Mesodermal cell (in vitro differentiated cells): ENCODE results near the gene DDX4. TPM values are rescaled to one million over a fixed set of nuclear protein-coding genes. Genes with fewer than 3 reads are reported as not detected.
"Not testable (repeated sequence)": the region's sequence is repeated elsewhere in the genome, so short reads cannot be mapped to it uniquely, and the experiment has no call there.

Experiments
- H3K27ac ChIP-seq: 2 replicates; pipeline ENCODE4 v1.7.0; 2013; ENCODE audit warnings: mild to moderate bottlenecking, low read depth, low read length, moderate library complexity; ENCODE audit not compliant: severe bottlenecking
- H3K36me3 ChIP-seq: 2 replicates; pipeline ENCODE4 v1.7.1; 2013; ENCODE audit warnings: mild to moderate bottlenecking, low read length, moderate library complexity; ENCODE audit not compliant: control insufficient read depth, insufficient read depth
- H3K4me1 ChIP-seq: one replicate; pipeline ENCODE4 v1.7.1; 2013; ENCODE audit warnings: mild to moderate bottlenecking, low read length; ENCODE audit not compliant: insufficient read depth, control insufficient read depth, poor library complexity, severe bottlenecking
- H3K4me3 ChIP-seq: 2 replicates; pipeline ENCODE4 v1.7.0; 2013; ENCODE audit warnings: low read length, control low read depth, mild to moderate bottlenecking; ENCODE audit not compliant: insufficient read depth, poor library complexity, severe bottlenecking; ENCODE audit errors: extremely low read depth
- H3K9me3 ChIP-seq: 2 replicates; pipeline ENCODE4 v1.7.1; 2013; ENCODE audit warnings: mild to moderate bottlenecking, low read length, moderate library complexity; ENCODE audit not compliant: control insufficient read depth
- WGBS, 2 experiments: methylation state at CpG; one replicate each; pipeline ENCODE4 v1.1.5; 2013; ENCODE audit warnings: missing lambda C conversion rate in 2 of 2; ENCODE audit not compliant: insufficient coverage in 2 of 2; 5-methylcytosine and 5-hydroxymethylcytosine counted together
- polyA plus RNA-seq, 2 experiments: library from polyadenylated mRNA; stranded (reverse); fragments of 50-300 nt; gene quantifications; one replicate each; pipeline ENCODE4 v1.2.3, GENCODE V29; 2013

Gene DDX4
- not detected for polyA plus RNA-seq (2013, experiment 1 of 2)
- not detected for polyA plus RNA-seq (2013, experiment 2 of 2)

DNA sequence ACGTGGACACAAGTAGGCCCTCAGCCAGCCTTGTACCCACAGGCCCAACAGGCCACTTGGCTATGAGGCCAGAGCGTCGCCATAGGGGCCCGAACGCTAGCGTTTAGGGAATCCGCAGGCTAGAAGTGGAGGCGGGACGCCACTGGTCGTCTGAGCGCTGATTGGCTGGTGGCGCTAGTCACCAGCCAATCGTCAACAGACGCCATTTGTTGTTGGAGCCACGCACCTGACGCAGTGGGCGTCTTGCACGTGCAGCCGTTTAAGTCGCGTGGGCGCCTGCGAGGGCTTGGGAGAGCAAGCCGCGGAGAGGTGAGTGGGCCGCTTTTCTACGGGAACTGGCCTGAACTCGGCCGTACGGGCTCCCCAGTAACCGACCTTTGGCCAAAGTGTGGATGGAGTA lies at the start of gene DDX4:
Gene DDX4, plus strand, starts transcription at position 269 of the 400 bp plus-strand sequence. CDS start 903 bp downstream, outside the sequence.
- H3K4me3 ChIP-seq: no peak within 1 kb of the TSS
- H3K36me3 ChIP-seq: no peaks in the 10 kb centered on the region
- no peaks in the 10 kb centered on the region for H3K9me3 ChIP-seq
- WGBS, 2 experiments: 92 to 95% methylated on average over 30 to 31 of the region's 31 CpGs
- no peak within 1 kb of the TSS for H3K27ac ChIP-seq
- H3K4me1 ChIP-seq: no peaks in the 10 kb centered on the region

DNA sequence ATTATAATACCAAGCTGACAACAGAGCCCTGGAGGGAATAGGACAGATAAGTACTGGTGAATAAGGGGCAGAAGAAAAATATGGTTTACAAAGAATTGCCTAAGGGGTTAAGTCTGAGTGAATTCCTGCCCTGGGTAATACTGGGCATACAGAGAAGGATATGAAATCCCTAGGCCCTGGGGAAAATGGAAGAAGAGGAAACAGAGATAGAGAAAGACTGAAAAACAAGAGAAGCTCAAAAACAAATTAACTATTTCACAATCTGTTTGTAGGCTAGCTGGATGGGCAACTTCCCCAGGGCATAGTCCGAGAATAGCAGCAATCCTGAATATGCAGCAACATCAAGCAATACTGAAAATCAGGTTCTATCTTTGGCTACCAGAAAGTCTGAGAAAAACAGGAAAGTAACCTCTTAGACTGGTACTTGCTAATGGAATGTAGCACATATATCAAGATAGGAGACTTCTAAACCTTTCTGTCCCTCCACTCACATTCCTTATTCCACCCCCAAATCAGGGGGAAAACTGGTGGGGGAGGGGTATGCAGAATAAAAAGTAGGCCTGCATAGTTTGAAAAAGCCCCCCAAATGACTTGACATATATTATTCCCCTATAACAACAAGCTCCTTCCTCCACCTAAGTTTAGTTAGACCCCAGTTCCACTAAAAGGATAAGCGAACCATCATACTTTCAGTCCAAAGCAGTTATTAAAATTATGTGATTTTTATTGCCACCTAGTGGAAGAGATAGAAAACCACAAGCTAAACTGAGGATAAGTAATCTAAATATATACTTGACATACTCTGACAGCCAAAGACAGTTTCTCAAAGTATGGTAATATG lies 46.4 kb upstream of the DDX4 start:
- Histone ChIP-seq H3K9me3 (no peaks in the 10 kb centered on the region), H3K4me1 (peaks cover 4% of the 10 kb centered on the region), H3K36me3 (no peaks in the 10 kb centered on the region), H3K27ac (no peak overlapping the region), H3K4me3 (no peak overlapping the region)
- WGBS, 2 experiments: no CpG with 5 or more reads among the region's 2 CpGs

DNA sequence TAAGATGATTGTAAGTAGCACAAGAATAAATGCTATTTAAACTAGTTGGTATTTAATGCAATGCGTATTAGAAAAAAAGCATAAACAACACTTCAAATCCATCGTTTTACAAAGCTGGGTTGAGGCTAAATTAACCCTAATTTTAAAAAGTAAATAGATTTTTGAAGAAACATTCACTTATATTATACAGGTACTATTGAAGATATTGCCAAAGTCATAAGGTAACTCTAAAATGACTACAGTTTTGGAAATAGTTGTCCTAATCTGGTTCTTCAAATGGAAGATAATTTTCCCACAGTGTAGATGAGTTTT lies 45.8 kb upstream of the DDX4 start:
- Histone ChIP-seq H3K9me3 (no peaks in the 10 kb centered on the region), H3K27ac (no peak overlapping the region), H3K36me3 (peaks cover 1% of the 10 kb centered on the region), H3K4me3 (no peak overlapping the region), H3K4me1 (peaks cover 4% of the 10 kb centered on the region)
- no CpG with 5 or more reads among the region's 2 CpGs for WGBS, 2 experiments

DNA sequence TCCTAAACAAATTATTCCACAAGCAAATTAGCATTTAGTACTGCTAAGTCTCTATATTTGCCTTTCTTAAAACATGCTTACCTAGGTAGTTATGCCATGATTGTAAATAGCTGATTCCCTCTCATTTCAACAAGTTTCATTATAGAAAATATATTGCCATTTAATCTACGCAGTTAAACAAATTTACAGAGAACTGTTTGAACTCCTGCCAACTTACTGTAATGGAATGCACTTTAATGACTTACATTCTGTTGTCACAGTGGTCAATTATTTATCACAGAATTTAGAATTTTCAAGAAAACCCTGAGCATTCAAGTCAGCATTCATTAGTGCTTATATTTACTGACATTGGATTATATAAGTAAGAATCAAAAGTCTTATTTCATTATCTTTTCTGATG lies 45.4 kb upstream of the DDX4 start:
- Histone ChIP-seq H3K36me3 (peaks cover 6% of the 10 kb centered on the region), H3K4me3 (no peak overlapping the region), H3K4me1 (peaks cover 4% of the 10 kb centered on the region), H3K27ac (no peak overlapping the region), H3K9me3 (no peaks in the 10 kb centered on the region)
- WGBS, 2 experiments: no CpG with 5 or more reads among the region's 1 CpG

DNA sequence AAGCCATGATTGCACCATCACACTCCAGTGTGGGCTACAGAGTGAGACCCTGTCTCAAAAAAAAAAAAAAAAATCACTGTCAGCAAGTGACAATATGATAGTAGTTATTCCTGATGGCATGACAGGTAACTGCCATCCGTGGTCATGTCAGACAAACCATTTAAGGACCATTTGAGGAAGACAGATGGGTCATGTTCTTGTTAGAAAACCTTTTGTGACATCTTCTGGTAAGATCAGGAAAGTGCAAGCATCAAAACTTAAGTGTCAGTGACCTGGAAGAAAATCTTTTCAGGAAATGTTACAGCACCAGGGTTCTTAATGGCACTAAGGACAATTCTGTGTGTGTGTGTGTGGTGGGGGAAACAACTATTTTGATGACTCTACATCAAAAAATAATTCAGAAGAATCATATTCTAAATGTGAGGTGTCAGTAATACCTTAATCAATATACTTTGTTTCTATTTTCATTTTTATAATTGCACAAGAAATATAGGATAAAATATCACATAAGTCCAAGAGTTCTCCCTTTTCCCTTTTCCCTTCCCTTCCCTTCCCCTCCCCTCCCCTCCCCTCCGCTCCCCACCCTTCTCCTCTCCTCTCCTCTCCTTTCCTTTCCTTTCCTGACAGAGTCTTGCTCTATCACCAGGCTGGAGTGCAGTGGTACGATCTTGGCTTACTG lies 43.6 kb upstream of the DDX4 start:
- Histone ChIP-seq H3K36me3 (peaks cover 21% of the 10 kb centered on the region), H3K4me3 (no peak overlapping the region), H3K27ac (no peak overlapping the region), H3K9me3 (no peaks in the 10 kb centered on the region), H3K4me1 (peaks cover 4% of the 10 kb centered on the region)
- 83 to 93% methylated on average over 2 to 3 of the region's 3 CpGs for WGBS, 2 experiments

DNA sequence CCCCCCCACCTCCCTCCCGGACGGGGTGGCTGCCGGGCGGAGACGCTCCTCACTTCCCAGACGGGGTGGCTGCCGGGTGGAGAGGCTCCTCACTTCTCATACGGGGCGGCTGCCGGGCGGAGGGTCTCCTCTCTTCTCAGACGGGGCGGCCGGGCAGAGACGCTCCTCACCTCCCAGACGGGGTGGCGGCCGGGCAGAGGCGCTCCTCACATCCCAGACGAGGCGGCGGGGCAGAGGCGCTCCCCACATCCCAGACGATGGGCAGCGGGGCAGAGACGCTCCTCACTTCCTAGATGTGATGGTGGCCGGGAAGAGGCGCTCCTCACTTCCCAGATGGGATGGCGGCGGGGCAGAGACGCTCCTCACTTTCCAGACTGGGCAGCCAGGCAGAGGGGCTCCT lies 41.2 kb upstream of the DDX4 start:
- not testable (repeated sequence) for H3K9me3 ChIP-seq, H3K4me1 ChIP-seq, H3K4me3 ChIP-seq, H3K27ac ChIP-seq
- 90 to 100% methylated on average over 2 to 6 of the region's 31 CpGs for WGBS, 2 experiments
- H3K36me3 ChIP-seq: peaks cover 27% of the 10 kb centered on the region

DNA sequence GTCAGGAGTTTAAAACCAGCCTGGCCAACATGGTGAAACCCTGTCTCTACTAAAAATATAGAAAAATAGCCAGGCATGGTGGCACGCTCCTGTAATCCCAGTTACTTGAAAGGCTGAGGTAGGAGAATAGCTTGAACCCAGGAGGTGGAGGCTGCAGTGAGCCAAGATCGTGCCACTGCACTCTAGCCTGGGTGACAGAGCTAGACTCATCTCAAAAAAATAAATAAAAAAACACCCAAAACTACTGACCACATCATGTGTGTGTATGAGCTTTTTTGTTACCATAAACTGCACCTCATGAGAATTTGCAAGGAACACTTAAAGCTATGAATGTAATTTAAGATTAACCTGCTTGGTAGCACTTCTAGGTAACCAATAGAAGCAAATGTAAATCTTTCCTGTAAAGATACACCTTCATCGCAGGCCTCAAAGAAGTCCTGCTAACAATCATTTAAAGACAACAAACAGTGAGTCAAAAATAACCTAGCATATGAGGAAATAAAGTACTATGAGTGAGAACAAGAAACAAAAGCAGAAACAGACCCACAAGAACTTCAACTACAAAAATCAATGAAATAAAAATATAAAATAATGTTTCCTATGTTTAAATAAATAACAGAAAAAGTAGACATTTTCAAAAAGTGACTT lies 38.7 kb upstream of the DDX4 start:
- Histone ChIP-seq H3K9me3 (no peaks in the 10 kb centered on the region), H3K27ac (no peak overlapping the region), H3K4me3 (no peak overlapping the region), H3K4me1 (no peaks in the 10 kb centered on the region), H3K36me3 (peaks cover 39% of the 10 kb centered on the region)
- WGBS, 2 experiments: 86 to 88% methylated on average over 1 of the region's 3 CpGs

DNA sequence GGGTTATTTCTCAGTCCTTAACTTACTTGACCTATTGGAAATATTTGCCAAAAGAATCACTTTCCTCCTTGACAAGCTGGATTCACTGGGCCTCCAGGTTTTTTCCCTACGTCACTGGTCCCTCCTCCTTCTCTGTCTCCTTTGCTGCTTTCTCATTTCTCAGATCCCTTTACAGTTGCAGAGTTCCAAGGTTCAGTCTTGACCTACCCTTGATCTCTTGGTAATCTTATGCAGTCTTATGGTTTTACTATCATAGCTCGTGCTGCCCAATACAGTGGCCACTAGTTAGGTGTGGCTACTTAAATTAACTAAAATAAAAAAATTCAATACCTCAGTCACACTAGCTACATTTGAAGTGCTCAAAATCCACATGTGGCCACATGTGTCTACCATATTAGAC lies 37.1 kb upstream of the DDX4 start:
- no peak overlapping the region for H3K27ac ChIP-seq
- no peaks in the 10 kb centered on the region for H3K4me1 ChIP-seq
- WGBS, 2 experiments: 100% methylated on average over 1 of the region's 2 CpGs
- no peaks in the 10 kb centered on the region for H3K9me3 ChIP-seq
- H3K36me3 ChIP-seq: peaks cover 39% of the 10 kb centered on the region
- no peak overlapping the region for H3K4me3 ChIP-seq

DNA sequence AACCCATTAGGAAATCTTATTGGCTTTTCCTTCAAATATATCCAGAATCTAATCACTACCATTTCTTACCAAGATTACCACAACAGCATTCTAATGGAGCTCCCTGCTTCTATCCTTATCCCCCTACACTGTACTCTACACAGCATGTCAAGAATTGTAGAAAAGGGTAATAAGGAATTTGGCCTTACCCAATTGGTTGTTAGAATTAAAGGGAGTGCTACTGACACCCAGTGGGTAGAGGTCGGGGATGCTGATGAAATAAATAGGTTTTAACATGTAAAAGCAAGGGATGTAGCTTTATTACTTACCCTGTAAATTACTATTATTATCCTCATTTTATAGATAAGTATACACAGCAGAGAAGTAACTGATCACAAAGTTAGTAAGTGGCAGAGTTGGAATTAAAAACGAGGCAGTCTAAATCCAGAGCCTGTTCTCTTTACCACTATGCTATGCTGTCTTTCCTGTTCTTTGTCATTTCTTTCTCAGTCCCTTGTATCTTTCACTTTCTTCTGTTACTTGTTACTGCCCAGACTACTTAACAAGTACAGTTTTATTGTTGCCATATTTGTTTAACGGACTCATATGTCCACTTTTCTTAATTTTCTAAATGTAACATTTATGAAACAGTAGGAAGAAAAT lies 36.3 kb upstream of the DDX4 start:
- WGBS, 2 experiments: 100% methylated on average over 1 of the region's 3 CpGs; no CpG with 5 or more reads in 1 of the 2 experiments

DNA sequence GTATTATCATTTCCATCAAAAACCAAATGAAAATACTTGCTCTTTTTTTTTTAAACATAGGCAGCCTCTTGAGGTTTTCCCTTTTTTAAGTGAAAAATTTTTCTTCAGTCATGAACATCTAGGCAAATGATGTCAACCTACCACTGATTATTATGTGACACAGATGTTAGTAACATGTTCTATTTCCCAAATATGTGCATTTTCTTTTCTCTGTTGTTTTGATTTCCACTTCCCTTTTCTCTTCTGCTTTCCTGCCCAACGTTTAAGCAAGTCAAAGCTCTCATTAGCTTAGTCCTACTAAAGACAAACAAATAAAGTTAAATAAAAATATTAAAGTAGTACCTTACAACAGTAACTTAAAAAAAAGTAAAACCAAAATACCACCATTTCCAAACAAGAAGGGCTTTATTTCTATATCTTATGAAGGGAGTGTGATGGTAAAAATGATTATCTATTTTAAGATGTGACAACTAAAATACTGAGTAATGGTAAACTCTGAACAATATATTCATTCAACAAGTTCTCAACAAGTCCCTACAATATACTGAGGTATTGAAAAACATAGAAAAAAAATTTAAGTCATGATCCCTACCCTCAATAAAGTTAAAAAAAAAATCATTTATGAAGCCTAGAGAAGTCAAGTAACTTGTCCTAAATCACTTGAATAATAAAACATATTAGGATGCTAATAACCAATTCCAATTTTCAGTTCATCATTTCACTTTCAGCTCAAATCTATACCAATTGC lies 35.1 kb upstream of the DDX4 start:
- no CpG with 5 or more reads among the region's 1 CpG for whole genome bisulfite sequencing, 2 experiments
- Histone ChIP-seq H3K4me3 (no peak overlapping the region), H3K4me1 (no peaks in the 10 kb centered on the region), H3K36me3 (peaks cover 31% of the 10 kb centered on the region), H3K27ac (no peak overlapping the region), H3K9me3 (no peaks in the 10 kb centered on the region)

More for the DNA sequence above, 36.3 kb upstream of the DDX4 start:
- H3K9me3 ChIP-seq: no peaks in the 10 kb centered on the region
- no peak overlapping the region for H3K27ac ChIP-seq
- no peaks in the 10 kb centered on the region for H3K4me1 ChIP-seq
- no peak overlapping the region for H3K4me3 ChIP-seq
- H3K36me3 ChIP-seq: peaks cover 39% of the 10 kb centered on the region
